Fibroblast of villous mesenchyme (primary cell): Measurements from ENCODE around the gene SERGEF. TPM values are rescaled to one million over a fixed set of nuclear protein-coding genes. Genes with fewer than 3 reads are reported as not detected.

Experiments used
- DNase-seq: peaks from one replicate; pipeline ENCODE4 v3.0.0-alpha.2; 2010; ENCODE audit warnings: low read depth
- H3K4me3 ChIP-seq: 2 replicates; pipeline ENCODE4 v1.5.1; 2011; ENCODE audit warnings: low read depth, mild to moderate bottlenecking, low read length
- CTCF ChIP-seq: IDR thresholded peaks from 2 replicates; pipeline ENCODE4 v1.5.1; 2012; ENCODE audit warnings: low read depth, mild to moderate bottlenecking, low read length; ENCODE audit not compliant: insufficient read depth
- total RNA-seq: library from RNA; depleted of rRNA; stranded (reverse); fragments of >200 nt; gene quantifications from 2 replicates; pipeline ENCODE4 v1.2.3, GENCODE V29; 2012

The SERGEF gene
- total RNA-seq, 1 donor, result 21.2 TPM

GRCh38 chr11:17887779-17888178 lies 125.1 kb downstream of the SERGEF start:
- no peak for TF ChIP-seq CTCF
- no peak overlapping the region for H3K4me3 ChIP-seq
- no peak for DNase-seq

- no peak for DNase-seq
- TF ChIP-seq CTCF, result no peak
- no peak overlapping the region for H3K4me3 ChIP-seq
These were observed 128.9 kb downstream of the SERGEF start for GRCh38 chr11:17883946-17884345.

DNA sequence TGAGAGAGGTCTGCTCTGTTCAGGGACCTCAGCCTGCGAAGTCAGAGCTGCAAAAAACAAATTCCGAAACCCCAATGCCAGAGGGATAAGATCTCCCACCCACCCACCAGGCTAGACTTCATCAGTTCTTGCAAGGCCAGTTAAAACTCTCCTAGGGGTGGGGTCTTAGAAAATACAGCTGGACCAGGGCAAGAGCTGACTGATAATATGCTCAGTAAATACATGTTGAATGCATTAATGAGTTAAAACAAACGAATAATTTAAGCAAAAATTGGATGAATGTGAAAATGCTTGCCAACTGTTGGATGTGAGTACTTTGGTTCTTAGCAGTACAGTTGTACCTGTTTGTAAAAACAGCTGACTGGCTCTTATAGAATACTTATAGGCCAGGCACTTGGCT lies 129.8 kb downstream of the SERGEF start:
- DNase-seq, result no peak
- H3K4me3 ChIP-seq, result no peak overlapping the region
- TF ChIP-seq CTCF, result no peak

DNA sequence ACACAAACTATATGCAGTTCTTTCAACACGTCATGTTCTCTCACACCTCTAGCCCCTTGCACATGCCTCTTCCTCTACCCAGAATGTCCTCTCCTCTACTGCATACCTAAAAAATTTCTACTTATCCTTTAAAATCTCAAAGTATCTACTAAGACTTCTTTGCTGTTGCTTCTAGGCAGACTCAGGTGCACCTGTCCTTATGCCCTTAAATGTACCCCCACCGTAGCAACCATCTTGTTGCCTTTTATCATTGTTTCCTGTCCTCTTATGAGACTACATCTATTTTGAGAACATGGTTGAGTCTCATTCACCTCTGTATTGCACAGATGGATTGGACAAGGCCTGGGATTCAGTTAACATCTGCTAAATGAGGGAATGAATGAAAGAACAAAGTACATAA lies 134.1 kb downstream of the SERGEF start:
- no peak for TF ChIP-seq CTCF
- no peak overlapping the region for H3K4me3 ChIP-seq
- DNase-seq, result no peak

GRCh38 chr11:17877886-17878285 lies 135.0 kb downstream of the SERGEF start:
- no peak for DNase-seq
- no peak for TF ChIP-seq CTCF
- H3K4me3 ChIP-seq, result no peak overlapping the region

GRCh38 chr11:17876827-17877226 lies 136.0 kb downstream of the SERGEF start:
- no peak overlapping the region for H3K4me3 ChIP-seq
- TF ChIP-seq CTCF, result no peak
- no peak for DNase-seq

DNA sequence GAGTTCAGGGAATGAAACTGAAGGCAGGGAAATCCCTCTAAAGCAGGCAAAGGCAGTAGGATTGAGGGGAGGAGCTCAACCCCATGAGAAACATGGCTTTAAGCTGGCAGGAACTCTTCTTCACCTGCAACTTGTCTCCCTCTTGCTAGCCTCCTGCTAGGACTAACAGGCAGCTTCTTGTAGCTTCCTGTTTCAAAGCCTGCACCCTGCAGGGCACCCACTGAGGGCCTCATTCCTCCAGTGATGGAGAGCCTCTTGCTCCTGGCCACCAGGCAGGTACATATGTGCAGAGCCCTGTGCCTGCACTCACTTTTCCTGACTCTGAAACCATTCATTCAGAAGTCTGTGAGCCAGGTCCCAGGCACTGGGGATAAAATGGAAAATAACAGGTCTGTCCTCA lies 137.0 kb downstream of the SERGEF start:
- no peak for DNase-seq
- H3K4me3 ChIP-seq, result no peak overlapping the region
- TF ChIP-seq CTCF, result no peak
